ENCODE data around the gene LOXHD1.

DNA sequence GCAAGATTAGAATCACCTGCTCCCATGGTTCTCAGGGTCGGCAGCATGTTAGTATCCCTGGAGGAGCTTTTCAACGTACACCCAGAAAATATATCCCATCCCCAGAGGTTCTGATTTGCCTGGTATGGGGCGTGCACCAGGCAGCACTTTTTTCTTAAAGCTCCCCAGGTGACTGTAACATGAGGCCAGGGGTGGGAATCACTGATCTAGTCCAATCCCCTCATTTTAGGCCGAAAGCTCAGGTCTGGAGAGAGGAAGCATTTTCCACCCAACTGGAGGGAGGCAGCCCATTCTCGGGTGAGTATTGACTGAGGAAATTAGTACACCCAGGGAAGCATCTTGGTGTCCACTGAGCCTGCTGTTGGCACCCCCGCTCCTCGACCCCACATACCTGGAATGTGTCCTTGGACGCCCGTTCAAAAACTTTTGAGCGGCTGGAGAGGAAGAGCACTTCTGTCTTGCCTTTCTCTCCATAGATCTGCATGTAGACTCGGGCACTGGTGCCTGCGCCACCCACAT lies 94.3 kb downstream of the LOXHD1 start:
- TF ChIP-seq, protein P1, sequence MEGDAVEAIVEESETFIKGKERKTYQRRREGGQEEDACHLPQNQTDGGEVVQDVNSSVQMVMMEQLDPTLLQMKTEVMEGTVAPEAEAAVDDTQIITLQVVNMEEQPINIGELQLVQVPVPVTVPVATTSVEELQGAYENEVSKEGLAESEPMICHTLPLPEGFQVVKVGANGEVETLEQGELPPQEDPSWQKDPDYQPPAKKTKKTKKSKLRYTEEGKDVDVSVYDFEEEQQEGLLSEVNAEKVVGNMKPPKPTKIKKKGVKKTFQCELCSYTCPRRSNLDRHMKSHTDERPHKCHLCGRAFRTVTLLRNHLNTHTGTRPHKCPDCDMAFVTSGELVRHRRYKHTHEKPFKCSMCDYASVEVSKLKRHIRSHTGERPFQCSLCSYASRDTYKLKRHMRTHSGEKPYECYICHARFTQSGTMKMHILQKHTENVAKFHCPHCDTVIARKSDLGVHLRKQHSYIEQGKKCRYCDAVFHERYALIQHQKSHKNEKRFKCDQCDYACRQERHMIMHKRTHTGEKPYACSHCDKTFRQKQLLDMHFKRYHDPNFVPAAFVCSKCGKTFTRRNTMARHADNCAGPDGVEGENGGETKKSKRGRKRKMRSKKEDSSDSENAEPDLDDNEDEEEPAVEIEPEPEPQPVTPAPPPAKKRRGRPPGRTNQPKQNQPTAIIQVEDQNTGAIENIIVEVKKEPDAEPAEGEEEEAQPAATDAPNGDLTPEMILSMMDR (conservative IDR thresholded peaks at IDR 0.05 in 1 of 2, IDR thresholded peaks at IDR 0.05 in 1 of 2; ENCODE audit: extremely low read depth in 1 of 2, insufficient read depth in 1 of 2, low read depth in 1 of 2, low read length in 2 of 2), result no peak
- TF ChIP-seq EZH2 (IDR thresholded peaks at IDR 0.05; ENCODE audit: borderline replicate concordance, low read length), result no peak
